WTC11 (cell line): Measurements from ENCODE around the gene PLXNA1.

Experiments used
- CREB1 ChIP-seq: sonication (generic); formaldehyde crosslinking; IDR thresholded peaks from 2 replicates; pipeline ENCODE4 v1.8.0; 2023; ENCODE audit warnings: mild to moderate bottlenecking, missing genetic modification reagents
- CREM ChIP-seq: sonication (generic); formaldehyde crosslinking; IDR thresholded peaks from 2 replicates; pipeline ENCODE4 v1.8.1; 2022; ENCODE audit warnings: mild to moderate bottlenecking, missing genetic modification reagents, moderate library complexity
- ELF4 ChIP-seq: sonication (generic); formaldehyde crosslinking; IDR thresholded peaks from 2 replicates; pipeline ENCODE4 v1.8.1; 2022; ENCODE audit warnings: low read depth, mild to moderate bottlenecking, moderate library complexity, missing genetic modification reagents
- ETV6 ChIP-seq: sonication (generic); formaldehyde crosslinking; IDR thresholded peaks from 2 replicates; pipeline ENCODE4 v1.8.1; 2022; ENCODE audit warnings: mild to moderate bottlenecking, missing genetic modification reagents
- FOXP4 ChIP-seq: sonication (generic); formaldehyde crosslinking; IDR thresholded peaks from 2 replicates; pipeline ENCODE4 v1.8.0; 2022; ENCODE audit warnings: mild to moderate bottlenecking, missing genetic modification reagents
- HMGA2 ChIP-seq: fragments of 250-450 bp; sonication (Bioruptor Pico); IDR thresholded peaks from 2 replicates; pipeline ENCODE4 v1.4.0; 2021; ENCODE audit warnings: mild to moderate bottlenecking, moderate library complexity
- NR2C2 ChIP-seq: sonication (generic); formaldehyde crosslinking; IDR thresholded peaks from 2 replicates; pipeline ENCODE4 v1.8.0; 2022; ENCODE audit warnings: mild to moderate bottlenecking, missing genetic modification reagents
- USF2 ChIP-seq: sonication (generic); formaldehyde crosslinking; IDR thresholded peaks from 2 replicates; pipeline ENCODE4 v1.8.1; 2023; ENCODE audit warnings: mild to moderate bottlenecking, missing genetic modification reagents, moderate library complexity
- ZNF138 ChIP-seq: sonication (generic); formaldehyde crosslinking; conservative IDR thresholded peaks from 2 replicates; pipeline ENCODE4 v1.8.1; 2022; ENCODE audit warnings: mild to moderate bottlenecking, moderate library complexity, missing genetic modification reagents
- TF ChIP-seq, protein P1 (sequence below): fragments of 200-600 bp; IDR thresholded peaks from 2 replicates; pipeline ENCODE4 v1.8.0; 2022; ENCODE audit warnings: antibody characterized with exemption
- TF ChIP-seq, protein P2 (sequence below): sonication (generic); formaldehyde crosslinking; IDR thresholded peaks from 2 replicates; pipeline ENCODE4 v1.8.1; 2023; ENCODE audit warnings: mild to moderate bottlenecking, missing genetic modification reagents, borderline replicate concordance

GRCh38 chr3:126961191-126961790, 21.6 kb upstream of the PLXNA1 start:
- TF ChIP-seq, protein P1, sequence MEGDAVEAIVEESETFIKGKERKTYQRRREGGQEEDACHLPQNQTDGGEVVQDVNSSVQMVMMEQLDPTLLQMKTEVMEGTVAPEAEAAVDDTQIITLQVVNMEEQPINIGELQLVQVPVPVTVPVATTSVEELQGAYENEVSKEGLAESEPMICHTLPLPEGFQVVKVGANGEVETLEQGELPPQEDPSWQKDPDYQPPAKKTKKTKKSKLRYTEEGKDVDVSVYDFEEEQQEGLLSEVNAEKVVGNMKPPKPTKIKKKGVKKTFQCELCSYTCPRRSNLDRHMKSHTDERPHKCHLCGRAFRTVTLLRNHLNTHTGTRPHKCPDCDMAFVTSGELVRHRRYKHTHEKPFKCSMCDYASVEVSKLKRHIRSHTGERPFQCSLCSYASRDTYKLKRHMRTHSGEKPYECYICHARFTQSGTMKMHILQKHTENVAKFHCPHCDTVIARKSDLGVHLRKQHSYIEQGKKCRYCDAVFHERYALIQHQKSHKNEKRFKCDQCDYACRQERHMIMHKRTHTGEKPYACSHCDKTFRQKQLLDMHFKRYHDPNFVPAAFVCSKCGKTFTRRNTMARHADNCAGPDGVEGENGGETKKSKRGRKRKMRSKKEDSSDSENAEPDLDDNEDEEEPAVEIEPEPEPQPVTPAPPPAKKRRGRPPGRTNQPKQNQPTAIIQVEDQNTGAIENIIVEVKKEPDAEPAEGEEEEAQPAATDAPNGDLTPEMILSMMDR = no peak
- TF ChIP-seq, protein P2, sequence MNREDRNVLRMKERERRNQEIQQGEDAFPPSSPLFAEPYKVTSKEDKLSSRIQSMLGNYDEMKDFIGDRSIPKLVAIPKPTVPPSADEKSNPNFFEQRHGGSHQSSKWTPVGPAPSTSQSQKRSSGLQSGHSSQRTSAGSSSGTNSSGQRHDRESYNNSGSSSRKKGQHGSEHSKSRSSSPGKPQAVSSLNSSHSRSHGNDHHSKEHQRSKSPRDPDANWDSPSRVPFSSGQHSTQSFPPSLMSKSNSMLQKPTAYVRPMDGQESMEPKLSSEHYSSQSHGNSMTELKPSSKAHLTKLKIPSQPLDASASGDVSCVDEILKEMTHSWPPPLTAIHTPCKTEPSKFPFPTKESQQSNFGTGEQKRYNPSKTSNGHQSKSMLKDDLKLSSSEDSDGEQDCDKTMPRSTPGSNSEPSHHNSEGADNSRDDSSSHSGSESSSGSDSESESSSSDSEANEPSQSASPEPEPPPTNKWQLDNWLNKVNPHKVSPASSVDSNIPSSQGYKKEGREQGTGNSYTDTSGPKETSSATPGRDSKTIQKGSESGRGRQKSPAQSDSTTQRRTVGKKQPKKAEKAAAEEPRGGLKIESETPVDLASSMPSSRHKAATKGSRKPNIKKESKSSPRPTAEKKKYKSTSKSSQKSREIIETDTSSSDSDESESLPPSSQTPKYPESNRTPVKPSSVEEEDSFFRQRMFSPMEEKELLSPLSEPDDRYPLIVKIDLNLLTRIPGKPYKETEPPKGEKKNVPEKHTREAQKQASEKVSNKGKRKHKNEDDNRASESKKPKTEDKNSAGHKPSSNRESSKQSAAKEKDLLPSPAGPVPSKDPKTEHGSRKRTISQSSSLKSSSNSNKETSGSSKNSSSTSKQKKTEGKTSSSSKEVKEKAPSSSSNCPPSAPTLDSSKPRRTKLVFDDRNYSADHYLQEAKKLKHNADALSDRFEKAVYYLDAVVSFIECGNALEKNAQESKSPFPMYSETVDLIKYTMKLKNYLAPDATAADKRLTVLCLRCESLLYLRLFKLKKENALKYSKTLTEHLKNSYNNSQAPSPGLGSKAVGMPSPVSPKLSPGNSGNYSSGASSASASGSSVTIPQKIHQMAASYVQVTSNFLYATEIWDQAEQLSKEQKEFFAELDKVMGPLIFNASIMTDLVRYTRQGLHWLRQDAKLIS (CRISPR knock-in tag) = no peak
- TF ChIP-seq ZNF138 (CRISPR knock-in tag) (no peak), FOXP4 (CRISPR knock-in tag) (no peak), USF2 (no peak), NR2C2 (no peak), CREM (CRISPR knock-in tag) (no peak), ELF4 (CRISPR knock-in tag) (no peak), CREB1 (no peak), ETV6 (CRISPR knock-in tag) (no peak), HMGA2 (no peak)
